Right lobe of liver (tissue), 6 donors: ENCODE results near the gene PAM16. TPM values are rescaled to one million over a fixed set of nuclear protein-coding genes. Genes with fewer than 3 reads are reported as not detected.

Experiments
- ATAC-seq, 4 donors: fragments of 200-7000 bp; cut with Tn5 transposase; one replicate each; pipeline ENCODE4 v1.9.1; 2020; ENCODE audit warnings: mild to moderate bottlenecking in 4 of 4, moderate library complexity in 4 of 4
- DNase-seq, 3 donors: peaks; one replicate each; pipeline ENCODE4 v3.0.0-alpha.2; 2020
- H3K27ac ChIP-seq, 3 donors: fragments of 200-600 bp; one replicate each; pipeline ENCODE4 v1.8.0; 2022
- H3K27me3 ChIP-seq, 2 donors: fragments of 200-600 bp; one replicate each; pipeline ENCODE4 v1.8.0; 2022
- H3K36me3 ChIP-seq, 4 donors: fragments of 200-600 bp; sonication (generic) in 1 of 4; one replicate each; pipeline versions ENCODE4 v1.5.1 to v1.8.0; 2017 to 2022; ENCODE audit warnings: control low read depth in 1 of 4
- H3K4me1 ChIP-seq, 4 donors: fragments of 200-600 bp; sonication (generic) in 1 of 4; one replicate each; pipeline versions ENCODE4 v1.5.1 to v1.8.0; 2017 to 2022; ENCODE audit warnings: control low read depth in 1 of 4
- H3K4me3 ChIP-seq, 3 donors: fragments of 200-600 bp; one replicate each; pipeline ENCODE4 v1.8.0; 2022
- H3K9me3 ChIP-seq, 4 donors: fragments of 200-600 bp; sonication (generic) in 1 of 4; one replicate each; pipeline versions ENCODE4 v1.5.1 to v1.8.0; 2017 to 2022; ENCODE audit warnings: control low read depth in 1 of 4
- CTCF ChIP-seq, 4 donors: fragments of 200-600 bp in 3 of 4; fragments of 450-650 bp in 1 of 4; IDR thresholded peaks; one replicate each; pipeline versions ENCODE4 v1.5.1 to v1.8.0; 2016 to 2022; ENCODE audit warnings: antibody characterized with exemption in 4 of 4, mild to moderate bottlenecking in 2 of 4
- POLR2A ChIP-seq: fragments of 450-650 bp; IDR thresholded peaks from one replicate; pipeline ENCODE4 v1.6.1; 2017; ENCODE audit warnings: antibody characterized with exemption, mild to moderate bottlenecking
- WGBS: methylation state at CpG from one replicate; pipeline ENCODE4 v1.1.6; 2018; ENCODE audit warnings: low coverage, low lambda C conversion rate; ENCODE audit not compliant: insufficient coverage; ENCODE audit errors: missing lambda C conversion rate; 5-methylcytosine and 5-hydroxymethylcytosine counted together
- intact Hi-C, 2 donors: fragments of 100-400 bp; cut with DNase I; formaldehyde crosslinking; loops; one replicate each; pipeline versions ENCODE4 v1.11.2 to v1.14.1; 2022
- total RNA-seq, 6 experiments: library from RNA; depleted of rRNA in 2 of 6; stranded (reverse); fragments of >200 nt in 2 of 6; fragmentation: NEBNext Ultra II Directional in 3 of 6; extraction: Animal tissue kit (Norgen Biotek cat#: 25700) in 3 of 6; gene quantifications; one replicate each; pipeline versions ENCODE4 v1.1.0 to v1.2.4, GENCODE V29; 2016 to 2023
- donor health status: DM: no; HTN: yes; CAD: no.
- donor health status: DM: no; HTN: no; CAD: no.
- donor health status: DM: no; HTN: no; CAD: no.
- donor health status: DM: no; HTN: yes; CAD: no.
- donor health status: DM: no; HTN: yes; CAD: no.

PAM16 gene
- total RNA-seq, 6 experiments from 2014 or later, result 27.9 to 45.9 (median 32.8) TPM

- no peaks in the 10 kb centered on the region for H3K36me3 ChIP-seq
- H3K4me1 ChIP-seq, result peaks cover 0 to 24% (median 9%) of the 10 kb centered on the region in 4 donors
- DNase-seq (no peak), ATAC-seq (no peak)
- H3K27ac ChIP-seq, result no peak overlapping the region
- TF ChIP-seq POLR2A, result no peak
- no peak for TF ChIP-seq CTCF (IDR thresholded peaks at IDR 0.05)
- WGBS, result 60% methylated on average over 2 of the region's 5 CpGs
- H3K9me3 ChIP-seq, result no peaks in the 10 kb centered on the region
- H3K27me3 ChIP-seq, result no peaks in the 10 kb centered on the region
- no peak overlapping the region for H3K4me3 ChIP-seq
- intact Hi-C loops, result no loop called here
Observed at GRCh38 chr16:4367393-4367856, 16.3 kb upstream of the PAM16 start.

GRCh38 chr16:4366016-4366415 lies 14.9 kb upstream of the PAM16 start:
- no peaks in the 10 kb centered on the region for H3K36me3 ChIP-seq
- no peaks in the 10 kb centered on the region for H3K9me3 ChIP-seq
- H3K27me3 ChIP-seq, result no peaks in the 10 kb centered on the region
- no peak overlapping the region for H3K27ac ChIP-seq
- ATAC-seq (no peak), DNase-seq (no peak)
- WGBS, result no CpG with 5 or more reads among the region's 13 CpGs
- TF ChIP-seq POLR2A, result no peak
- TF ChIP-seq CTCF (IDR thresholded peaks at IDR 0.05), result no peak
- intact Hi-C loops, result no loop called here
- no peak overlapping the region for H3K4me3 ChIP-seq
- peaks cover 0 to 20% (median 6%) of the 10 kb centered on the region in 4 donors for H3K4me1 ChIP-seq

- H3K27ac ChIP-seq, result no peak overlapping the region
- ATAC-seq (no peak), DNase-seq (no peak)
- H3K4me3 ChIP-seq, result no peak overlapping the region
- WGBS, result 96% methylated on average over 4 of the region's 12 CpGs
- intact Hi-C loops, result no loop called here
- H3K36me3 ChIP-seq, result no peaks in the 10 kb centered on the region
- H3K4me1 ChIP-seq, result peaks cover 0 to 16% (median 5%) of the 10 kb centered on the region in 4 donors
- no peaks in the 10 kb centered on the region for H3K9me3 ChIP-seq
- no peaks in the 10 kb centered on the region for H3K27me3 ChIP-seq
- TF ChIP-seq CTCF (IDR thresholded peaks at IDR 0.05) (no peak), POLR2A (no peak)
Observed at GRCh38 chr16:4365615-4366014, 14.5 kb upstream of the PAM16 start.

GRCh38 chr16:4365014-4365406 lies 13.9 kb upstream of the PAM16 start:
- 80% methylated on average over 1 of the region's 10 CpGs for WGBS
- intact Hi-C loops, result no loop called here
- H3K36me3 ChIP-seq, result no peaks in the 10 kb centered on the region
- no peak for DNase-seq
- no peaks in the 10 kb centered on the region for H3K9me3 ChIP-seq
- no peaks in the 10 kb centered on the region for H3K27me3 ChIP-seq
- peaks cover 0 to 14% (median 5%) of the 10 kb centered on the region in 4 donors for H3K4me1 ChIP-seq
- no peak overlapping the region for H3K4me3 ChIP-seq
- no peak overlapping the region for H3K27ac ChIP-seq
- ATAC-seq, result no peak
- TF ChIP-seq POLR2A (no peak), CTCF (IDR thresholded peaks at IDR 0.05) (no peak)
